Breast epithelium (tissue), 4 donors: ENCODE results near the gene BFSP1. TPM values are rescaled to one million over a fixed set of nuclear protein-coding genes. Genes with fewer than 3 reads are reported as not detected.

Experiments
- DNase-seq, 2 donors: peaks; one replicate each; pipeline ENCODE4 v3.0.0-alpha.2; 2019; ENCODE audit warnings: low spot score in 2 of 2
- H3K27ac ChIP-seq, 2 donors: fragments of 200-600 bp; sonication (generic) in 1 of 2; one replicate each; pipeline ENCODE4 v1.5.1; 2016 to 2019; ENCODE audit warnings: mild to moderate bottlenecking in 1 of 2
- H3K27me3 ChIP-seq, 2 donors: fragments of 200-600 bp; sonication (generic) in 1 of 2; one replicate each; pipeline versions ENCODE4 v1.5.1 to v1.6.0; 2017 to 2019; ENCODE audit warnings: control low read depth in 1 of 2, mild to moderate bottlenecking in 1 of 2
- H3K36me3 ChIP-seq: fragments of 200-600 bp; one replicate; pipeline ENCODE4 v1.5.1; 2019
- H3K4me1 ChIP-seq, 2 donors: fragments of 200-600 bp; sonication (generic); one replicate each; pipeline ENCODE4 v1.5.1; 2016 to 2019; ENCODE audit warnings: control low read depth in 1 of 2
- H3K4me3 ChIP-seq, 3 donors: fragments of 200-600 bp; sonication (generic); 1 replicate in 2 of 3; 2 replicates in 1 of 3; pipeline ENCODE4 v1.5.1; 2016 to 2019; ENCODE audit warnings: mild to moderate bottlenecking in 3 of 3, moderate library complexity in 2 of 3
- H3K9me3 ChIP-seq, 2 donors: fragments of 200-600 bp; sonication (generic) in 1 of 2; one replicate each; pipeline ENCODE4 v1.5.1; 2016 to 2019; ENCODE audit warnings: control low read depth in 1 of 2
- CTCF ChIP-seq, 3 donors: fragments of 450-650 bp; IDR thresholded peaks; one replicate each; pipeline ENCODE4 v1.5.1; 2016 to 2017; ENCODE audit warnings: antibody characterized with exemption in 3 of 3, mild to moderate bottlenecking in 3 of 3, moderate library complexity in 3 of 3
- POLR2A ChIP-seq: fragments of 450-650 bp; IDR thresholded peaks from one replicate; pipeline ENCODE4 v1.6.1; 2016; ENCODE audit warnings: antibody characterized with exemption, mild to moderate bottlenecking, moderate library complexity
- POLR2AphosphoS5 ChIP-seq, 3 donors: sonication (generic); formaldehyde crosslinking; IDR thresholded peaks; one replicate each; pipeline ENCODE4 v1.6.1; 2017; ENCODE audit warnings: antibody characterized with exemption in 3 of 3
- intact Hi-C: fragments of 100-400 bp; cut with DNase I; formaldehyde crosslinking; loops from one replicate; pipeline ENCODE4 v1.15.1; 2023; ENCODE audit warnings: low total_unique reads
- total RNA-seq, 3 donors: library from RNA; depleted of rRNA; stranded (reverse); fragments of >200 nt; gene quantifications; one replicate each; pipeline ENCODE4 v1.1.0, GENCODE V29; 2016

BFSP1 gene
- total RNA-seq, 3 donors from 2014 or later = 0.80 to 2.8 (median 1.6) TPM

GRCh38 chr20:17463711-17464110 is 67.5 kb downstream of the BFSP1 start:
- H3K27me3 ChIP-seq = no peaks in the 10 kb centered on the region
- no peak overlapping the region for H3K4me3 ChIP-seq
- H3K4me1 ChIP-seq = no peaks in the 10 kb centered on the region
- TF ChIP-seq POLR2A (no peak), CTCF (IDR thresholded peaks at IDR 0.05) (no peak), POLR2AphosphoS5 (IDR thresholded peaks at IDR 0.05) (no peak)
- no peak overlapping the region for H3K27ac ChIP-seq
- no peaks in the 10 kb centered on the region for H3K9me3 ChIP-seq
- DNase-seq = no peak
- intact Hi-C loops = no loop called here
- H3K36me3 ChIP-seq = no peaks in the 10 kb centered on the region

GRCh38 chr20:17461941-17462340 is 69.2 kb downstream of the BFSP1 start:
- H3K36me3 ChIP-seq = no peaks in the 10 kb centered on the region
- H3K27ac ChIP-seq = no peak overlapping the region
- intact Hi-C loops = no loop called here
- no peaks in the 10 kb centered on the region for H3K9me3 ChIP-seq
- DNase-seq = no peak
- H3K27me3 ChIP-seq = peaks cover 0 to 2% of the 10 kb centered on the region in 2 donors
- no peaks in the 10 kb centered on the region for H3K4me1 ChIP-seq
- TF ChIP-seq POLR2AphosphoS5 (IDR thresholded peaks at IDR 0.05) (no peak), CTCF (IDR thresholded peaks at IDR 0.05) (no peak), POLR2A (no peak)
- H3K4me3 ChIP-seq = no peak overlapping the region

- Histone ChIP-seq H3K27me3 (peaks cover 0 to 5% of the 10 kb centered on the region in 2 donors), H3K36me3 (no peaks in the 10 kb centered on the region), H3K27ac (no peak overlapping the region), H3K4me3 (no peak overlapping the region), H3K4me1 (no peaks in the 10 kb centered on the region), H3K9me3 (no peaks in the 10 kb centered on the region)
- no peak for DNase-seq
- intact Hi-C loops = no loop called here
- TF ChIP-seq CTCF (IDR thresholded peaks at IDR 0.05) (no peak), POLR2A (no peak), POLR2AphosphoS5 (IDR thresholded peaks at IDR 0.05) (no peak)
Measured at GRCh38 chr20:17460119-17460518, 71.1 kb downstream of the BFSP1 start.

- TF ChIP-seq POLR2AphosphoS5 (IDR thresholded peaks at IDR 0.05) (no peak), POLR2A (no peak), CTCF (IDR thresholded peaks at IDR 0.05) (no peak)
- H3K36me3 ChIP-seq = no peaks in the 10 kb centered on the region
- H3K4me3 ChIP-seq = no peak overlapping the region
- DNase-seq = no peak
- intact Hi-C loops = no loop called here
- peaks cover 0 to 20% of the 10 kb centered on the region in 2 donors for H3K27me3 ChIP-seq
- no peaks in the 10 kb centered on the region for H3K9me3 ChIP-seq
- H3K4me1 ChIP-seq = no peaks in the 10 kb centered on the region
- H3K27ac ChIP-seq = no peak overlapping the region
Measured at GRCh38 chr20:17457588-17458190, 73.5 kb downstream of the BFSP1 start.

GRCh38 chr20:17457079-17457478 is 74.1 kb downstream of the BFSP1 start:
- H3K4me3 ChIP-seq = no peak overlapping the region
- no peaks in the 10 kb centered on the region for H3K36me3 ChIP-seq
- H3K27ac ChIP-seq = no peak overlapping the region
- H3K4me1 ChIP-seq = no peaks in the 10 kb centered on the region
- DNase-seq = no peak
- H3K9me3 ChIP-seq = no peaks in the 10 kb centered on the region
- TF ChIP-seq POLR2A = no peak
- no peak for TF ChIP-seq POLR2AphosphoS5 (IDR thresholded peaks at IDR 0.05)
- TF ChIP-seq CTCF (IDR thresholded peaks at IDR 0.05) = no peak
- intact Hi-C loops = no loop called here
- H3K27me3 ChIP-seq = peaks cover 0 to 20% of the 10 kb centered on the region in 2 donors
